ENCODE measurements around the gene ELMOD1. TPM values are rescaled to one million over a fixed set of nuclear protein-coding genes. Genes with fewer than 3 reads are reported as not detected.
"Not testable (repeated sequence)": the region's sequence is repeated elsewhere in the genome, so short reads cannot be mapped to it uniquely, and the experiment has no call there.

ELMOD1 gene
- total RNA-seq: 0.92 TPM
- long read RNA-seq, partial matches to known transcripts: 0 of 1 reads
- long read RNA-seq, other reads (novel, unspliced or antisense): 0 of 1 reads

DNA sequence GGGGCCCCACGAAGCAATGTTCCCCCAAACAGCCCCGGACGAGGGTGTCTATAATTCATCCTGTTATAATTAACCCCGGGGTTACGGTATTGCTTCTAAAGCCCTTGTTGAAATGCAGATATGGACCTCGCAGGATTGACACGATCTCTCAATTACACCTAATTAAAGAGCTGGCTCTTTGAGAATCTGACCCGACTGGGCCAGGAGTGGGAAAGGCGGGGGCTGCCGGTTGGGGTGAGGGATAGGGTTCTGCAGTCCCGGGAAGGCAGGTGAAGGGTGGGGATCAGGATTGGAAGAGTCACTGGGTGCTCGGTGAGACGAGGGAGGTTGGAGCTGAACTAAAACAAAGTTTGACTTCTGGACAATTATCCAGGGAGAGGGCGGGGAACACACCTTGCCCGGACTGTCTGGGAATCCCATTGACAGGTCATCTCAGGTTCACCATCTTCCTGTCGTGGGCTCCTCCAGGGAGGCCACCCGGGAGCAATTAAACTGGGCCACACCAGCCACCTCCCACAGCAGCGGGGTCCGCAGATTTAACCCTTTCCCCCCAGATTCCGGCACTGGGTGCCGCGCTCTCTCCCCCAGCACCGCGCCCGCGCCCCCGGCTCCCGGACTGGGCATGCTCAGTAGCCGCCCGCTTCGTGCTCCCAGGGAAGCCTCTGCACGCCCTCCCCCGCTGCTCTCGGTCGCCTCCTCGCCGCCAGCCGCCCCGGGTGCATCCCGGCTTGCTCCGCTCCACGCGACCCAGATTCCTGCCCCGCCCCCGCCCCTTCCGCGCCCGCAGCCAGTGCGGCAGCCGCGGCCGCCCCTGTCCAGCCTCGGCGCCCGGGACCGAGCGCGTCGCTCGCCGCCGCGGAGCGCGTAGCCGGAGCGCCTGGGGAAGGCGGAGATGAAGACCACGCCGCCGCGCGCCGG lies at the start of gene ELMOD1:
Gene ELMOD1, plus strand, starts transcription at position 688 of the 918 bp plus-strand sequence. CDS start 27,043 bp downstream, outside the sequence.
- DNase-seq: peak; percentile 74
- ATAC-seq: peak; percentile 97
- intact Hi-C loops (cut with micrococcal nuclease): no loop called here

DNA sequence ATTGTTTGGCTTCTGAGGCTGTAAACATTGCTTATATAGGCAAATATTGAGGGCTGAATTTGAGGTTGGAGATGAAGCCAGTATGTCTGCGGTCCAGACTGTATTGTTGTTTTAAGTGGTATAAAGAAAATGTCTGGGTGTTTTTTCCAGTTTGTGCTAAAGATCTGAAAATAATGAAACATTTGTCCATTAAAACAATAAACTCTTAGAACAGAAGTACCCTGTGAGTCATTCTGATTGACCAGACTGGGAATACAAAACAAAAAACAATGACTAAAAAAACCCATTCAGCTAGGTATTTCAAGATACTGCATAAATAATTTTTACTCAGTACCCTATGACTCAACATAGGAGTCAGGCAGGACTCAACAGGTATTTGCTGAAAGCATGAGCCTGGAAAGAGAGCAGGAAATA lies 45.8 kb upstream of the ELMOD1 start:
- no peak for DNase-seq
- intact Hi-C loops (cut with micrococcal nuclease): no loop called here
- ATAC-seq: no peak

- intact Hi-C loops (cut with micrococcal nuclease): no loop called here
- ATAC-seq (no peak), DNase-seq (no peak)
These were observed 43.0 kb upstream of the ELMOD1 start for GRCh38 chr11:107547961-107548360.

GRCh38 chr11:107549253-107549953 lies 41.5 kb upstream of the ELMOD1 start:
- intact Hi-C loops (cut with micrococcal nuclease): no loop called here
- no peak for DNase-seq
- no peak for ATAC-seq

DNA sequence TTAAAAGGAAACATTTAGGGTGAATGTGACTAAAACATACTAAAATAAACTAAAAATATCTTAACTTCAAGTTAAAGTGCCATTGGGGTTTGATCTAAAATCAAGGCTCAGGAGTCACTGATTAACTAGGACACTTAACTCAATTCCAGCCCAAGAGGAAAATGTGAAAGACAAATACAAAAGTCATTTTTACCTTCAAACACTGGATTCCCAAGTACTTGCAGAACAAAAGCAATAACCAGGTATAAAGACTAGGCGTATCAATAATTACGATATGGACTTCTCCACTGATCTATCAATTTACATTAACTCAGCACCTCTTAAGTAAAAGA lies 41.0 kb upstream of the ELMOD1 start:
- intact Hi-C loops (cut with micrococcal nuclease): no loop called here
- no peak for ATAC-seq

GRCh38 chr11:107550304-107550703 lies 40.6 kb upstream of the ELMOD1 start:
- intact Hi-C loops (cut with micrococcal nuclease): no loop called here
- DNase-seq: no peak
- ATAC-seq: no peak

More for the DNA sequence above, 41.0 kb upstream of the ELMOD1 start:
- DNase-seq: no peak

DNA sequence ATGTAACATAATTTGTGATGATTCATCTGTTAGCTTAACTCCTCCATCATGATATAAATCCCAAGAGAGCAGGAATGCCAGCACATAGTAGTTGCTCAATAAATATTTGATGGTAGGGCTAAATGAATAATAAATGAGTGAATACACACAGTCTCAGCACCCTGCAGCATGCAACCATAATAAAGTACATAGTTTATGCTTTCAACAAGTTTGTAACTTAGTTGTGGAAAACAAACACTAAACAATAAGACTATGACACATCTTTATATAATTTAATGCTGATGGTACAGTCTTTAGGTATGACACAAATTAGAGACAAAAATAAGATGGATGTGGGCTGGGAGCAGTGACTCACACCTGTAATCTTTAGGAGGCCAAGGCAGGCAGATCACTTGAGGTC lies 29.3 kb upstream of the ELMOD1 start:
- ATAC-seq (no peak), DNase-seq (no peak)
- intact Hi-C loops (cut with micrococcal nuclease): no loop called here

DNA sequence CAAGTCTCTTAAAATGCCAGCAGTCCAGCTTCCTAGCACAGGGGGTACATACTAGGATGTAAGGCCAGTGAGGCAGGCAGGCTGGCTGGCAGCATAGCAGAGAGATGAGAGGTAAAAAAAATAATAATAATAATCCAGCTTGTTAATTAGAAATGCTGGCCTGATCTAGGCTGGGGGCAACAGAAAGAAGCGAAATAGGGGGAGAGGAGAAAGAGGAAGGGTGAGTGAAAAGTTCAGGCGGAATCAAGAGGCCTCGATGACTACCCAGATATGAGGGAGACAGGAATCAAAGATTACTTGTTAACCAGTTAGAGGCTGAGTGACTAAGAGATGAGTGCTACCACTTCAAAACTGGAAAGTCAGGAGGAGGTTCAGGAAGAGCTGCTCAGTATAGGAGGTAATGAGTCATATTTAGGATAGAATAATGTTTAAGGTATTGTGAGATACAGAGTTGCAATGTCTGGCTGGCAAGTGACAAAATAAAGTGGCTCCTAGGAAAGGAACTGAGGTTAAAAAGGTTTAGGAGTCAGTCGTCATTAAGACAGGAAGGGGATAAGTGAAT lies 28.2 kb upstream of the ELMOD1 start:
- DNase-seq (no peak), ATAC-seq (no peak)
- intact Hi-C loops (cut with micrococcal nuclease): no loop called here

- ATAC-seq (peak; percentile 38), DNase-seq (no peak)
- intact Hi-C loops (cut with micrococcal nuclease): no loop called here
These were observed 27.2 kb upstream of the ELMOD1 start for GRCh38 chr11:107563702-107564101.

- peak; percentile 9 for ATAC-seq
- DNase-seq: no peak
- intact Hi-C loops (cut with micrococcal nuclease): no loop called here
These were observed 26.1 kb upstream of the ELMOD1 start for GRCh38 chr11:107564877-107565218.

DNA sequence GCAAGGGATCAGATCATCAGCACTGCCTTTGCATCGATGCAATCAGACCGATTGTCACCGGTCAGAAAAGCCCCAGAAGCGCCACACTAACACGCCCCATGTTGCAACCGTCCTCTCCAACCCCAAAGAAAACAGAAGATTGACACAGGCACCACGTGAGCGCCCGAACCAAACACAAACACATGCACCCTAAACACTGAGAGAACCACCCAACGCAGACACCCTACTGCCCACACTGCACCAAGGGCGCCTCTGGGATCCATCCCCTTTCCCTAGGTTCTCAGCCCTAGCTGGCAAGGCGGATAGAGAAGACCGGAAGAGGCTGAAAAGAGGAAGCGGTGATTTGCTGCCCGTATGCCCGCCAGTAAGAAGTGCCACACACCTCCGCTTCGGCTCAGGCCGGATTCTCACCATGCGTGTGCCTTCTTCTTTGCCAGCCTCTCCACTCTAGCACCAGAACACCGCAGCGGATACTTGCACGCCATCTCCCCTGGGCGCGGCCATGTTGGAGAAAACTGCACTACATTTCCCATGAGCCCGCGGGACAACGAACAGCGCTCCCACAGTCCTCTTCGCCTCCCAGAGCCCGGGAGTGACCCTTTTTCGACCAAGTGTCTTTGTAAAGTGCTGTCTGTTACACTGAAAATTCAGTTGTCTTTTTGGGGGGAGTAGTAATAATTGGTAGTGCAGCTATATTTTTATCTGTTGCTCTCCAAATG lies 25.6 kb upstream of the ELMOD1 start, which contains the start of gene ALKBH8:
Gene ALKBH8, minus strand, starts transcription at position 517 of the 719 bp plus-strand sequence. CDS start 4,842 bp downstream, outside the sequence.
- intact Hi-C loops (cut with micrococcal nuclease): no loop called here
- DNase-seq: peak; percentile 84
- peak; percentile 98 for ATAC-seq

GRCh38 chr11:107565955-107566501 lies 24.9 kb upstream of the ELMOD1 start:
- ATAC-seq: not testable (repeated sequence)

DNA sequence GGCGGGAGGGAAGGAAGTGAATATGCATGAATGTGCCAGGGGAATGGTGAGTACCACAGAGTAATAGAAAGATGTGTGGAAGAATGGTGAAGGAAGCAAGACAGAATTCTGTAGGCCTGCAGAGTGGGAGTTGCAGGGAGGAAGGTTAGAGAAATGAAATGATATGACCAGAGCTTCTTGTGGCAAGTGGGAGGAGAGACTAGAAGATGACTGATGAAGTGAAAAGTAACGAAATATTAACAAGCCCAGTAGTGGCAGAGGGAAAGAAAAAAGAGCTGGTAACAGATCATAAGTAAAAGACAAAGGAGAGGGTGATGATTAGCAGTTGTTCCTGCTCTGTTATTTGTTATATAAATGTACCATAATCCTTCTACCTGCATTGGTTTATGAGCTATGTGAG lies 24.4 kb upstream of the ELMOD1 start:
- intact Hi-C loops (cut with micrococcal nuclease): no loop called here

More at GRCh38 chr11:107565955-107566501, 24.9 kb upstream of the ELMOD1 start:
- intact Hi-C loops (cut with micrococcal nuclease); DNase-seq: not testable (repeated sequence)

DNA sequence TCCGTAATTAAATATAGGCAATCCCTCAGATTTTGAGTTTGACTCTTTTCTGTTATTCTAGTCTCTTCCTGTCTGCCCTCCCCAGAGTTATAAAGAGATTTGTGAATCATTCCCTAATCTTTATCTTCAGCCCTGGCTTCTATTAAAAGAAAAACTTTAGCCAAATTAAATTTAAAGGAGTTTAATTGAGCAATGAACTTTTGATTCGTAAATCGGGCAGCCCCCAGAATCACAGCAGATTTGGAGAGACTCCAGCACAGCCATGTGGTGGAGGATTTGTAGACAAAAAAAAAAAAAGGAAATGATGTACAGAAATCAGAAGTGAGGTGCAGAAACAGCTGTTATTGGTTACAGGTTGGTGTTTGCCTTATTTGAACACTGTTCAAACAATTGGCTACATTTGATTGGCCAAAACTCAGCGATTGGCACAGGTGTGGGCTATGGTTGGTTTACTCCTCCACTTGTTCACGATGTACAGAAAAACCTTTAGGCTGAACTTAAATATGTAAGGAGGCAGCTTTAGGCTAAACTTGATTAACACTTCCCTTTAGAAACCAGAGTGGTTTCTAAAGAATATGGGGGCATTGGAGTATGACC lies 23.1 kb upstream of the ELMOD1 start:
- ATAC-seq (no peak), DNase-seq (no peak)
- intact Hi-C loops (cut with micrococcal nuclease): no loop called here

More for the DNA sequence above, 24.4 kb upstream of the ELMOD1 start:
- no peak for DNase-seq
- no peak for ATAC-seq

- ATAC-seq: no peak
- intact Hi-C loops (cut with micrococcal nuclease): loop anchor here (10.0 kb wide), 1 partner anchor 195 kb away; no protein-coding TSS in a partner anchor
- DNase-seq: no peak
These were observed 20.9 kb upstream of the ELMOD1 start for GRCh38 chr11:107570015-107570414.

- ATAC-seq (no peak), DNase-seq (no peak)
- intact Hi-C loops (cut with micrococcal nuclease): loop anchor here (10.0 kb wide), 1 partner anchor 191 kb away; no protein-coding TSS in a partner anchor
These were observed 17.5 kb upstream of the ELMOD1 start for GRCh38 chr11:107573438-107573837.

GRCh38 chr11:107576497-107577345 lies 14.2 kb upstream of the ELMOD1 start:
- DNase-seq: peak; percentile 51
- ATAC-seq: not testable (repeated sequence)
- intact Hi-C loops (cut with micrococcal nuclease): loop anchor here (5.0 to 10.0 kb wide), 2 partner anchors 111 to 188 kb away; no protein-coding TSS in a partner anchor
